Measurements from ENCODE around the gene TSPAN18. TPM values are rescaled to one million over a fixed set of nuclear protein-coding genes. Genes with fewer than 3 reads are reported as not detected.

TSPAN18 gene
- total and polyA plus RNA-seq, 2 experiments from 2014 or later, result 6.0 to 10.6 TPM

GRCh38 chr11:44868021-44868420 is 141.3 kb downstream of the TSPAN18 start:
- DNase-seq (ENCODE audit: low spot score) (no peak), ATAC-seq (no peak)
- Mint-ChIP-seq H3K4me3 (no peak overlapping the region), H3K27me3 (ENCODE audit: insufficient read depth, low read depth, poor library complexity) (peaks cover 18% of the 10 kb centered on the region), H3K4me1 (peaks cover 27% of the 10 kb centered on the region), H3K9me3 (no peaks in the 10 kb centered on the region; the same call in 2 of the 3 replicates), H3K36me3 (ENCODE audit: low read depth) (no peaks in the 10 kb centered on the region; the same call in 2 of the 3 replicates), H3K27ac (peak overlapping the region; percentile 23; the same call in 1 of the 2 replicates)
- no peaks in the 10 kb centered on the region for H3K9me2 ChIP-seq (ENCODE audit: insufficient read depth)
- no peaks in the 10 kb centered on the region for H3F3A ChIP-seq (replicated peaks; ENCODE audit: low read depth)
- no peak overlapping the region for H3K4me3 ChIP-seq
- H2AFZ ChIP-seq, result no peak overlapping the region
- H3K4me2 ChIP-seq, result no peak overlapping the region
- TF ChIP-seq ZNF114 (CRISPR knock-in tag; IDR thresholded peaks at IDR 0.05) (no peak), ZNF331 (CRISPR knock-in tag; IDR thresholded peaks at IDR 0.05; ENCODE audit: low read depth) (no peak), JUNB (IDR thresholded peaks at IDR 0.05; ENCODE audit: unreplicated experiment) (no peak), EZH2 (IDR thresholded peaks at IDR 0.05; ENCODE audit: low read depth, unreplicated experiment) (no peak), EZH2phosphoT487 (IDR thresholded peaks at IDR 0.05; ENCODE audit: unreplicated experiment) (no peak), CREB1 (CRISPR knock-in tag; IDR thresholded peaks at IDR 0.05; ENCODE audit: low read depth) (no peak), ETS1 (IDR thresholded peaks at IDR 0.05) (no peak), REST (IDR thresholded peaks at IDR 0.05; ENCODE audit: unreplicated experiment) (no peak), NANOG (IDR thresholded peaks at IDR 0.05; ENCODE audit: borderline replicate concordance) (no peak), ZNF462 (CRISPR knock-in tag; IDR thresholded peaks at IDR 0.05) (no peak), POLR2AphosphoS5 (IDR thresholded peaks at IDR 0.05; ENCODE audit: low read depth) (no peak), CTCF (conservative IDR thresholded peaks at IDR 0.05; ENCODE audit: low read depth in 2 of 2) (no peak), STAT1 (IDR thresholded peaks at IDR 0.05; ENCODE audit: unreplicated experiment) (no peak)
- H3K27me3 ChIP-seq (ENCODE audit: insufficient read depth), result no peaks in the 10 kb centered on the region
- no peaks in the 10 kb centered on the region for H3K79me2 ChIP-seq (replicated peaks; ENCODE audit: insufficient read depth)
- no peaks in the 10 kb centered on the region for H3K36me3 ChIP-seq (ENCODE audit: insufficient read depth)
- H4K20me1 ChIP-seq (replicated peaks; ENCODE audit: insufficient read depth), result no peaks in the 10 kb centered on the region; the same call in none of the 2 replicates
- H3K27ac ChIP-seq (ENCODE audit: low read depth), result no peak overlapping the region
- peaks cover 9% of the 10 kb centered on the region for H3K4me1 ChIP-seq (ENCODE audit: insufficient read depth)

All from GM23338 (cell line).